Activated CD4-positive, alpha-beta T cell treated with anti-CD3 and anti-CD28 coated beads, Interleukin-2, amount 50 U/mL, for 16 hours (primary cell): ENCODE results near the gene ERCC6L.

Source experiments
- DNase-seq: peaks from one replicate; pipeline ENCODE4 v3.0.0-alpha.2; 2020

ERCC6L gene

DNA sequence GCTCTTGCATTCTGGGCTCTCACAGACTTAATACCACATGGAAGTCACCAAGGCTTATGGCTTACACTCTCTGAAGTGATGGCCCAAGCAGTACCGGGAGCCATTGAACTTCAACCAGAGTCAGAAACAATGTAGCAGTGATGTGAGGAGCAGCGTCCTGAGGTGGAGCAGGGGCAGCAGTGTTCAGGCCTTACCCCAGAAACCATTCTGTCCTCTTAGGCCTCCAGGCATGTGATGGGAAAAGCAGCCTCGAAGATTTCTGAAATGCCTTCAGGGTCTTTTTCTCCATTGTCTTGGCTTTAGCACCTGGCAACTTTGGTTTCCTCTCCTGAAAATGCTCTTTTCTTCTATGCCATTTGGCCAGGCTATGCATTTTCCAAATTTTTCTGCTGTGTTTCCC is 80.1 kb downstream of the ERCC6L start:
- DNase-seq, result no peak
